ENCODE data around the gene MSMP. TPM values are rescaled to one million over a fixed set of nuclear protein-coding genes. Genes with fewer than 3 reads are reported as not detected.

MSMP gene
- total RNA-seq, 4 donors from 2014 or later: not detected

DNA sequence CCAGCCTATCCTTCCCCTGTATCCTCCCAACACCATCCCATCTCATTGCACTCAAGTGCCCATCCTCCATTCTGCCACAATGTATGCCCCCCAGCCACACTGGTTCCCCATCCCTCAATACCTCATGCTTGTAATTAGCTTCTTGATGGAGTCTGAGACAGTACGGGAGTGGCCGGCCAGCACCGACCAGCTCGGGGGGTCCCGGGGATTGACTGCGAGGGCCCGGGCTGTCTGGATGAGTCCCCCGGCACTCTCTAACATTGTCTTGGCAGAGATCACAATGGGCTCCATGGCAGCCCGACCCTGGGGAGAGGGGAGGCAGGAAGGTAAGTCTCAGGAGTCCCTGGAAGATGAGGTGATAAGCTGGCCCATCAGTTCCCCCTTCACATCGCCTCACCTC is 47.1 kb downstream of the MSMP start:
- Histone ChIP-seq H3K4me3 (no peak overlapping the region), H3K4me1 (no peaks in the 10 kb centered on the region), H3K36me3 (peaks cover 0 to 93% (median 0%) of the 10 kb centered on the region in 3 donors), H3K27me3 (no peaks in the 10 kb centered on the region), H3K9me3 (no peaks in the 10 kb centered on the region), H3K27ac (no peak overlapping the region)
- DNase-seq: no peak
- TF ChIP-seq, protein P1, sequence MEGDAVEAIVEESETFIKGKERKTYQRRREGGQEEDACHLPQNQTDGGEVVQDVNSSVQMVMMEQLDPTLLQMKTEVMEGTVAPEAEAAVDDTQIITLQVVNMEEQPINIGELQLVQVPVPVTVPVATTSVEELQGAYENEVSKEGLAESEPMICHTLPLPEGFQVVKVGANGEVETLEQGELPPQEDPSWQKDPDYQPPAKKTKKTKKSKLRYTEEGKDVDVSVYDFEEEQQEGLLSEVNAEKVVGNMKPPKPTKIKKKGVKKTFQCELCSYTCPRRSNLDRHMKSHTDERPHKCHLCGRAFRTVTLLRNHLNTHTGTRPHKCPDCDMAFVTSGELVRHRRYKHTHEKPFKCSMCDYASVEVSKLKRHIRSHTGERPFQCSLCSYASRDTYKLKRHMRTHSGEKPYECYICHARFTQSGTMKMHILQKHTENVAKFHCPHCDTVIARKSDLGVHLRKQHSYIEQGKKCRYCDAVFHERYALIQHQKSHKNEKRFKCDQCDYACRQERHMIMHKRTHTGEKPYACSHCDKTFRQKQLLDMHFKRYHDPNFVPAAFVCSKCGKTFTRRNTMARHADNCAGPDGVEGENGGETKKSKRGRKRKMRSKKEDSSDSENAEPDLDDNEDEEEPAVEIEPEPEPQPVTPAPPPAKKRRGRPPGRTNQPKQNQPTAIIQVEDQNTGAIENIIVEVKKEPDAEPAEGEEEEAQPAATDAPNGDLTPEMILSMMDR (IDR thresholded peaks at IDR 0.05): no peak
- no peak for TF ChIP-seq POLR2A (IDR thresholded peaks at IDR 0.05)

DNA sequence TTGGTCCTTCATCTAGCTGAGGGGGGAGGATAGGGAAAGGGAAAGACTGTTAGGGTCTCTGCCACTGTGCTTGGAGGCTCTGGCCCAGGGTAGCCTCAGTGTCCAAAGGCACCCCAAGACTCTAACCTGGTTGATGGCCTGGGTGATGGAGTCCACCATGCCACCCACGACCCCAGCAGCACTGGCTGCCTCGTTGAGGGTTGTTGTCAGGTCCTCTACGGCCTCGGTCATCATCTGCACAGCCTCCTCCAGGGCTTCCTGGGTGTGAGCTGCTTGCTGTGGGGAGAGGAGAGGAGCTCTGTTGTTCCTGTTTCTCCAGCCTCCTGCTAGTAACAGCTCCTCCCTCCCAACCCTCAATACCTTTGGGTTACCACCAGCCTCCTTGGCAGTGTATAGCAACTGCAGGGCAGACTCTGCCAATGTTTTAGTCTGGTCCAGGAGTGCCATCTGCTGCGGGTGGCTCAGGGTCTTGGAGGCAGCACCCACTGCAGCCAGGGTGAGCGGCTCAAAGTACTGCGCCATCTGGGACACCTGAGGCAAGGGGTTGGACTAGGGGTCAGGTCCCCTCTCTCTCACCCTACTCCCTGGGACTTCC is 48.1 kb downstream of the MSMP start:
- no peak overlapping the region for H3K4me3 ChIP-seq
- DNase-seq: no peak
- no peaks in the 10 kb centered on the region for H3K27me3 ChIP-seq
- H3K9me3 ChIP-seq: no peaks in the 10 kb centered on the region
- no peaks in the 10 kb centered on the region for H3K4me1 ChIP-seq
- H3K27ac ChIP-seq: no peak overlapping the region
- no peak for TF ChIP-seq POLR2A (IDR thresholded peaks at IDR 0.05)
- TF ChIP-seq, protein P1 (IDR thresholded peaks at IDR 0.05): no peak
- peaks cover 0 to 93% (median 0%) of the 10 kb centered on the region in 3 donors for H3K36me3 ChIP-seq

DNA sequence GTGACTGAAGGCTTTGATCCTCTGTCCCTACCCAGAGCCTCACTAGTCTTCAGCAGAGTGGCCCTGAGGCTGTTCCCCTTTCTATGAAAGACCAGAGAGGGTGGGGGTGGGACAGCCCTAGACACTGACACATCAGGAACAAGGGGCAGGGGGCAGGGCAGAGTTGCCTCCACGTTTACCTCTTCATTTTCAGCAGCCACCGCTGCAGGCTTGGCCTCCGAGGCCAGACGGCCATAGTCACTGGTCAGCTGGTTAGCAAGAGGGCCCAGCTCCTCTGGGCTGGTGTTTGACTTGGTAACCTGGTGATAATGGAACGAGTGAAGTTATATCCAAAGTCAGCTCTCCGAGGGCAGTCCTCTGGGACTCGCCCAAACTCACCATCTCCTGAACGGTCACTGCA is 48.7 kb downstream of the MSMP start:
- Histone ChIP-seq H3K36me3 (peaks cover 0 to 93% (median 0%) of the 10 kb centered on the region in 3 donors), H3K27ac (no peak overlapping the region), H3K27me3 (no peaks in the 10 kb centered on the region), H3K4me3 (no peak overlapping the region), H3K9me3 (no peaks in the 10 kb centered on the region), H3K4me1 (no peaks in the 10 kb centered on the region)
- DNase-seq: no peak
- TF ChIP-seq POLR2A (IDR thresholded peaks at IDR 0.05): no peak
- TF ChIP-seq, protein P1 (IDR thresholded peaks at IDR 0.05): no peak

DNA sequence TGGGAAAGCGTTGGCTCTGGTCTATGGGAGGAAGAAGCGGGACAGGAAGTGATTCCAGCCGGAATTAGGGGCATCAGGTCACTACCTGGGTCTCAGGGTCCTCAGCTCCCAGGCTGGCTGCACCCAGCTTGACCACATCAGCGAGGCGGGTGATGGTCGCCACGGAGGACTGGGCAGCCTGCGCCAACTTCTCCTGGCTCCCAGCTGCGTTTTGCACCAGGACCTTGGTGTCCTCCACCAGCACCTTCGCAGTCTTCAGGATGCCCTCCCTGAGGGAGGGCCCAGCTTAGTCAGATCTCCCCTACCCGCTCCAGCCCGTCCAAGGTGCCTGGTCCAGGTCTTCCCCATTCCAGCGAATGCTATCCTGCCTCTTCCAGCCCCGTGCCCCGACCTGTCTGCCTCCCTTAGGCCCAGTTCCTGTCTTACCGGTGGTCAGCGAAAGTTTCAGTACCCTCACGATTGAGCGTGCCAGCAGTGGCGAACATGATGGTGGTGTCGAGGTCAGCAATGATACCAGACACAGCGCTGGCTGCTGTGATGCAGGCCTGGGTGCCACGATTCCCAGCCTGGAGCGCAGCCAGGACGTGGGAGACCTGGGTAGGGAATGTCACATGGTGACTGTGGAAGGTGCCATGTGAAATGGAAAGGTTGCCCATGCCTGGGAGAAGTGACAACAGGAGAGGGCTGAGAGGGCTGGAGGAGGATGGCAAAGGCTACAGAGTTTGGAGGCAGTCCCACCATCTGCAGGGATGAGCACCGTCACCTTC is 50.0 kb downstream of the MSMP start:
- Histone ChIP-seq H3K36me3 (peaks cover 0 to 100% (median 0%) of the 10 kb centered on the region in 3 donors), H3K27me3 (no peaks in the 10 kb centered on the region), H3K27ac (no peak overlapping the region), H3K9me3 (no peaks in the 10 kb centered on the region), H3K4me3 (no peak overlapping the region), H3K4me1 (no peaks in the 10 kb centered on the region)
- TF ChIP-seq POLR2A (IDR thresholded peaks at IDR 0.05): no peak
- TF ChIP-seq, protein P1 (IDR thresholded peaks at IDR 0.05): no peak
- no peak for DNase-seq

Small RNA genes lying within 50 kb of the gene (small RNA-seq; reads per million reads assigned to genes)
- gene MIR6853: 0 to 0.29 reads per million in 2 donors

Other genes starting within 250 kb of the MSMP start
- gene TESK1, start 149.0 kb downstream of the MSMP start, total RNA-seq: 10 to 100 TPM; 21.5 to 85.1 (median 50.7) TPM
- gene CD72, start 135.9 kb downstream of the MSMP start, total RNA-seq: 10 to 100 TPM in 1 of 4 donors, 1 to 10 TPM in 3; 2.3 to 62.7 (median 4.4) TPM
- 1 to 10 TPM in 1 of 4 donors, not detected in 3; 2.4 TPM for gene SIT1, start 103.3 kb downstream of the MSMP start, total RNA-seq
- gene RMRP, start 96.3 kb downstream of the MSMP start, total RNA-seq: 1,000 to 10,000 TPM in 3 of 4 donors, not detected in 1; 1,673 to 3,824 (median 2,659) TPM
- gene CCDC107, start 96.0 kb downstream of the MSMP start, total RNA-seq: 10 to 100 TPM; 14.0 to 21.9 (median 20.2) TPM
- gene ARHGEF39, start 89.1 kb downstream of the MSMP start, total RNA-seq: 10 to 100 TPM in 1 of 4 donors, 1 to 10 TPM in 3; 1.9 to 19.8 (median 4.8) TPM
- gene CA9, start 80.3 kb downstream of the MSMP start, total RNA-seq: 1 to 10 TPM; 1.6 to 6.3 (median 5.2) TPM
- gene TPM2, start 64.4 kb downstream of the MSMP start, total RNA-seq: 100 to 1,000 TPM in 2 of 4 donors, 10 to 100 TPM in 2; 41.2 to 436 (median 122) TPM
- 100 to 1,000 TPM; 129 to 262 (median 188) TPM for gene TLN1, start 22.1 kb downstream of the MSMP start, total RNA-seq
- gene CREB3, start 21.6 kb downstream of the MSMP start, total RNA-seq: 10 to 100 TPM; 19.8 to 34.3 (median 28.5) TPM
- gene GBA2, start 5.0 kb downstream of the MSMP start, total RNA-seq: 100 to 1,000 TPM; 263 to 474 (median 436) TPM
- 10 to 100 TPM; 16.5 to 44.4 (median 38.3) TPM for gene RGP1, start 5.0 kb downstream of the MSMP start, total RNA-seq
- gene NPR2, start 37.3 kb upstream of the MSMP start, total RNA-seq: 10 to 100 TPM in 3 of 4 donors, 1 to 10 TPM in 1; 6.7 to 29.5 (median 21.6) TPM
- gene SPAG8, start 58.0 kb upstream of the MSMP start, total RNA-seq: under 1 TPM in 1 of 4 donors, not detected in 3; 0.94 TPM
- 10 to 100 TPM; 19.8 to 40.3 (median 28.7) TPM for gene HINT2, start 60.8 kb upstream of the MSMP start, total RNA-seq
- not detected for gene FAM221B, start 74.5 kb upstream of the MSMP start, total RNA-seq
- 10 to 100 TPM in 1 of 4 donors, 1 to 10 TPM in 3; 6.0 to 11.6 (median 8.1) TPM for gene TMEM8B, start 75.0 kb upstream of the MSMP start, total RNA-seq
- gene OR13J1, start 116.1 kb upstream of the MSMP start, total RNA-seq: not detected
- 10 to 100 TPM in 3 of 4 donors, 1 to 10 TPM in 1; 9.1 to 32.6 (median 17.2) TPM for gene HRCT1, start 151.9 kb upstream of the MSMP start, total RNA-seq
- 10 to 100 TPM in 1 of 4 donors, under 1 TPM in 1, not detected in 2; 0.88 to 17.3 TPM for gene SPAAR, start 155.2 kb upstream of the MSMP start, total RNA-seq
- not detected for gene OR2S2, start 203.9 kb upstream of the MSMP start, total RNA-seq

Measured in Peyer's patch (tissue), 4 donors.